ENCODE measurements around the gene DMXL1. TPM values are rescaled to one million over a fixed set of nuclear protein-coding genes. Genes with fewer than 3 reads are reported as not detected.

The DMXL1 gene
- total RNA-seq, 4 donors from 2014 or later = 67.1 to 115 (median 83.3) TPM

DNA sequence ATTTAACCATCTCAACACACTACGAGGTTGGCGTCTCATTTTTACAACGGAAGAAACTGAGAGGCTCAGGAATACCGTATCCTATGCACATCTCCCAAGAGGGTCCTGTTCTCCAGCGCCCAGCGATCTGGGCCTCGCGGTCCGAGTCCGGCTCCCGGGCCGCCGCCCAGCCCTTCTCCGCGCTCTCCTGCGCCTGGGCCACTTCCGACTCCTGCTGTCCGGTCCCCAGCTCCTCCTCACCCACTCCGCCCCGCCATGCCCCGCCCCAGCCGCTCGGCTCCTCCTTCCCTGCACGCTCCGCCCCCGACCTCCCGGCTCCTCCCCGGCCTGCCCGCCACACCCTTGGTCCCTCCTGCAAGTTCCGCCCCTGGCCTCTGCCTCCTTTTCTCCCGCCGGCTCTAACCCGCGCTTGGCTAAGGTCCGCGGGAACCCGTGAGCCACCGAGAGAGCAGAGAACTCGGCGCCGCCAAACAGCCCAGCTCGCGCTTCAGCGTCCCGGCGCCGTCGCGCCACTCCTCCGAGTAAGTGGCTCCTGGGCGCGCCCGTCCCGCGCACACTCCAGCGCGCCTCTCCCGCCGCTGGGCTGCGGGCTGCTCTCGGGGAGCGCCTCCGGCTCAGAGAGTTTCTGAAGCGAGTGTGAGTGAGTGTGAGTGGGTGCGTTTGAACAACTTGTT lies 197.6 kb downstream of the DMXL1 start:
- TF ChIP-seq, protein P1, sequence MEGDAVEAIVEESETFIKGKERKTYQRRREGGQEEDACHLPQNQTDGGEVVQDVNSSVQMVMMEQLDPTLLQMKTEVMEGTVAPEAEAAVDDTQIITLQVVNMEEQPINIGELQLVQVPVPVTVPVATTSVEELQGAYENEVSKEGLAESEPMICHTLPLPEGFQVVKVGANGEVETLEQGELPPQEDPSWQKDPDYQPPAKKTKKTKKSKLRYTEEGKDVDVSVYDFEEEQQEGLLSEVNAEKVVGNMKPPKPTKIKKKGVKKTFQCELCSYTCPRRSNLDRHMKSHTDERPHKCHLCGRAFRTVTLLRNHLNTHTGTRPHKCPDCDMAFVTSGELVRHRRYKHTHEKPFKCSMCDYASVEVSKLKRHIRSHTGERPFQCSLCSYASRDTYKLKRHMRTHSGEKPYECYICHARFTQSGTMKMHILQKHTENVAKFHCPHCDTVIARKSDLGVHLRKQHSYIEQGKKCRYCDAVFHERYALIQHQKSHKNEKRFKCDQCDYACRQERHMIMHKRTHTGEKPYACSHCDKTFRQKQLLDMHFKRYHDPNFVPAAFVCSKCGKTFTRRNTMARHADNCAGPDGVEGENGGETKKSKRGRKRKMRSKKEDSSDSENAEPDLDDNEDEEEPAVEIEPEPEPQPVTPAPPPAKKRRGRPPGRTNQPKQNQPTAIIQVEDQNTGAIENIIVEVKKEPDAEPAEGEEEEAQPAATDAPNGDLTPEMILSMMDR (IDR thresholded peaks at IDR 0.05; ENCODE audit: low read depth) = no peak

DNA sequence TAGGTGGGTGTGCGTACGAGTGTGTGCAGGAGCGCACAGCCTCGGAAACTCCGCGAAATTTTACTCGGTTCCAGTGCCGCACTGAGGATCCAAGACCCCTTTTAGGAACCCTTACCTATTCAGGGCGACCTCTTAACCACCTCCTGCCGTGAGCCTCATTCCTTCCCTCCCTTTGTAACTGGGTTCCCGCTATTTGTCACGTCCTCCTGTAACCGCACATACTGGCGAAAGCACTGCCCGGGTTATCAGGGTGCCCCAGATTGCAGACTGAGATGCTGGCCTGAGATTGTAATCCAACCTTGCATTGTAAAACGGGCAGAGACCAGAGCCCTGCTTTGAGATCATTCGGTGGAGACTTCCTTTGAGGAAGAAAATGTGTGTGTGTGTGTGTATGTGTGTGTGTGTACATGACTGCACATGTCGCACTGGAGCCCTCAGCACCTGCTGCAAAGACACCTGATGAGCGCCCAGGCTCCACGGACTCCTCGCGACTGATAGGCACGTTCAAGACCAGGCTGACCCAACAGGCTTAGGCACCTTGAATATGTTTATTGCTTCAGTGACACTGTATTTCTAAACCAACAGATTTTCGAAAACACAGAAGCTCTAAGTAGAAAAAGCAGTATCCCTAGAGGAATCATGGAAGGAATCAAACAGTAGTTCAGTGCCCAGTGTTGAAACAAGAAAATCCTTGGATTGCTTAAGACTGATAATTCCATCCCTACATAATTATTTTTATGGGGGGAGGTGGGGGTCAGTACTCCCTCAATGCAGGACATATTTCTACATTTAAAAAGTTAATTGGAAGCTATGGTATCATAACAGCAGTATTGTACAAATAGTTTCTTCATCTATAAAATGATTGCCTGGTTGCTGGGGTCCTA lies 198.4 kb downstream of the DMXL1 start:
- TF ChIP-seq, protein P1 (IDR thresholded peaks at IDR 0.05; ENCODE audit: low read depth) = no peak

DNA sequence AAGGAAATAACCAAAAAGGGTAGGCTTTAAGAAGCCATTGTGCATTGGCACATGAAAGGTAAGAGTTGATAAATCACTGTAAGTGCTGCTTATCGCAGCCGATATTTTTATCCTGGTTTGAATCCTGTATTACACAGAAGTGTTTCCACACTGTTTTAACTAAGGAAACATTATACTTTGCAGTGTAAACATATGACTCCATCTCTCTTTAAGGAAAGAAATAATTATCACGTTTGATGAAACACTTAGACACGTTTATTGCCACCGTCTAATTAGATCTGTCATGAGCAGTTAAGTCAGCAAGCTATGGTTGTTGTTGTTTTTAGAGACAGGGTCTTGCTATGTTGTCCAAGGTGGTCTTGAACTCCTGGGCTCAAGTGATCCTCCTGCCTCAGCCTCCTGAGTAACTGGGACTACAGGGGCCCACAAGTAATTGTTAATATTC lies 199.3 kb downstream of the DMXL1 start:
- TF ChIP-seq, protein P1 (IDR thresholded peaks at IDR 0.05; ENCODE audit: low read depth) = no peak

GRCh38 chr5:119270960-119271757 lies 200.3 kb downstream of the DMXL1 start:
- TF ChIP-seq, protein P1 (IDR thresholded peaks at IDR 0.05; ENCODE audit: low read depth) = no peak

DNA sequence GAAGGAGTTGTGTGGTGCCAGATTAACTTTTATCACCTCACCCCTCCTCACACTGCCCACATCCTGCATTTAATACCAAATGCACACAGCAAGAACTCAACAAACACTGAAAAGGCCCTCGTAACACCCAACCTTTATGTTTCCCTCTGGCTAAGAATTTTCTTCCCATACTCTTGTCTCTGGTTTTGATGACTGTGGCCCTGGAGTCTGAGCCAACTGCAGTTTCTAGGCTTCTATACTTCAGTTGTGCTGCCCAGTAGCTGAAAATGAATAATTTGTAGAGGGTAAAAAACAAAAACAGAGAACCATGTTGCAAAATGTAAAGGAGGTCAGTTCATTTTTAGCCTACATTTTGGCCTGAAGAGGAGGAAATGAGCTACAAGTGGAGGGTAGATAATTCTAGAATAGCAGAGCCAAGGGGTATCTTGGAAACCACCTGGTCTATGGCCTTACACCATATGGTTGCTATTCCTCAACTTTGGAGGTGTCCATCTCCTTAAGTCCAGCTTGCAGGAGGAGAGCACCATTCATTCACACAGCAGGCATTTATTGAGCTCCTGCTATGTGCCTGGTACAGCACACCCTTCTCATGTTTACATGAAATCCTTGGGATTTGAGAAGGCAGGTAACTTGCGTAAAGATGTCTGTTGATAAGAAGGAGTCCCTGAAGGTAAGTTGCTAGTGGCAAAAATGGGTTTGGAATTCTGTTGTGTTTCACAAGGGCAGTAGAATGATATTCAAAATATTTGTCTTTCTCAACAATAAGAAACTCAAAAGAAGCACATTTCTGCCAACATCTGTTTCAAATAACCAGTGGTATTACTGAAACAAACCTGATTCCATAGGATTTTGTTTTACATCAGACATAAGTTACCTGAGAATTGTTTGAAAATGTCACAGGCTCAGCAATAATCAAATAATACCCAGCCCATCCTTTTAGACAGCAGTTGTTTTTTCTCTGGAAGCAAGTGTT lies 201.2 kb downstream of the DMXL1 start:
- TF ChIP-seq, protein P1 (IDR thresholded peaks at IDR 0.05; ENCODE audit: low read depth) = no peak

GRCh38 chr5:119273391-119273839 lies 202.5 kb downstream of the DMXL1 start:
- TF ChIP-seq, protein P1 (IDR thresholded peaks at IDR 0.05; ENCODE audit: low read depth) = no peak

Measured in subcutaneous adipose tissue (tissue), 4 donors.